Measurements from ENCODE around the gene TOP1. TPM values are rescaled to one million over a fixed set of nuclear protein-coding genes. Genes with fewer than 3 reads are reported as not detected.

TOP1 gene
- total RNA-seq, 1 experiment from 2014 or later = 125 TPM

- ChIA-PET POLR2A (ENCODE audit: low non-redundant PET) (no interaction called here), CTCF (no interaction called here)
- Histone ChIP-seq H3K9me3 (ENCODE audit: low read depth, low read length, poor library complexity, severe bottlenecking) (no peaks in the 10 kb centered on the region), H3K4me3 (ENCODE audit: low read depth, low read length, poor library complexity, severe bottlenecking) (no peak overlapping the region), H3K36me3 (ENCODE audit: insufficient read depth, low read length, poor library complexity, severe bottlenecking) (no peaks in the 10 kb centered on the region), H3K27ac (ENCODE audit: low read depth, low read length, poor library complexity, severe bottlenecking) (no peak overlapping the region), H3K4me1 (ENCODE audit: insufficient read depth, low read length, poor library complexity, severe bottlenecking) (peaks cover 37% of the 10 kb centered on the region), H3K27me3 (replicated peaks; ENCODE audit: insufficient read depth, low read depth, low read length, poor library complexity) (no peaks in the 10 kb centered on the region)
- no TSS peak for BruUV-seq (replicated peaks)
- DNase-seq (ENCODE audit: low spot score) = no peak
- TF ChIP-seq EZH2 (IDR thresholded peaks at IDR 0.05; ENCODE audit: borderline replicate concordance, low read depth, low read length, poor library complexity, severe bottlenecking) (no peak), CTCF (conservative IDR thresholded peaks at IDR 0.05; ENCODE audit: low read depth, low read length) (no peak)
- intact Hi-C loops (cut with micrococcal nuclease; ENCODE audit: unreplicated experiment) = no loop called here
These were observed 15.9 kb downstream of the TOP1 start for GRCh38 chr20:41044409-41045062.

GRCh38 chr20:41045671-41046070, 17.0 kb downstream of the TOP1 start:
- no peak overlapping the region for H3K27ac ChIP-seq (ENCODE audit: low read depth, low read length, poor library complexity, severe bottlenecking)
- CTCF ChIA-PET = no interaction called here
- H3K4me3 ChIP-seq (ENCODE audit: low read depth, low read length, poor library complexity, severe bottlenecking) = no peak overlapping the region
- H3K9me3 ChIP-seq (ENCODE audit: low read depth, low read length, poor library complexity, severe bottlenecking) = no peaks in the 10 kb centered on the region
- TF ChIP-seq EZH2 (IDR thresholded peaks at IDR 0.05; ENCODE audit: borderline replicate concordance, low read depth, low read length, poor library complexity, severe bottlenecking) = no peak
- no peak for TF ChIP-seq CTCF (conservative IDR thresholded peaks at IDR 0.05; ENCODE audit: low read depth, low read length)
- BruUV-seq (replicated peaks) = no TSS peak
- no peaks in the 10 kb centered on the region for H3K36me3 ChIP-seq (ENCODE audit: insufficient read depth, low read length, poor library complexity, severe bottlenecking)
- intact Hi-C loops (cut with micrococcal nuclease; ENCODE audit: unreplicated experiment) = no loop called here
- H3K4me1 ChIP-seq (ENCODE audit: insufficient read depth, low read length, poor library complexity, severe bottlenecking) = peaks cover 48% of the 10 kb centered on the region
- POLR2A ChIA-PET (ENCODE audit: low non-redundant PET) = no interaction called here
- H3K27me3 ChIP-seq (replicated peaks; ENCODE audit: insufficient read depth, low read depth, low read length, poor library complexity) = no peaks in the 10 kb centered on the region
- DNase-seq (ENCODE audit: low spot score) = no peak

GRCh38 chr20:41046716-41047115, 18.1 kb downstream of the TOP1 start:
- intact Hi-C loops (cut with micrococcal nuclease; ENCODE audit: unreplicated experiment) = no loop called here
- Histone ChIP-seq H3K27ac (ENCODE audit: low read depth, low read length, poor library complexity, severe bottlenecking) (no peak overlapping the region), H3K4me3 (ENCODE audit: low read depth, low read length, poor library complexity, severe bottlenecking) (no peak overlapping the region), H3K27me3 (replicated peaks; ENCODE audit: insufficient read depth, low read depth, low read length, poor library complexity) (no peaks in the 10 kb centered on the region), H3K36me3 (ENCODE audit: insufficient read depth, low read length, poor library complexity, severe bottlenecking) (no peaks in the 10 kb centered on the region), H3K9me3 (ENCODE audit: low read depth, low read length, poor library complexity, severe bottlenecking) (no peaks in the 10 kb centered on the region), H3K4me1 (ENCODE audit: insufficient read depth, low read length, poor library complexity, severe bottlenecking) (peaks cover 58% of the 10 kb centered on the region)
- ChIA-PET POLR2A (ENCODE audit: low non-redundant PET) (no interaction called here), CTCF (no interaction called here)
- no peak for DNase-seq (ENCODE audit: low spot score)
- TF ChIP-seq EZH2 (IDR thresholded peaks at IDR 0.05; ENCODE audit: borderline replicate concordance, low read depth, low read length, poor library complexity, severe bottlenecking) = no peak
- TF ChIP-seq CTCF (conservative IDR thresholded peaks at IDR 0.05; ENCODE audit: low read depth, low read length) = no peak
- no TSS peak for BruUV-seq (replicated peaks)
